GM18511 (cell line): ENCODE measurements around the gene CCNG2.

Experiments
- ATAC-seq: cut with Tn5 transposase; IDR thresholded peaks from one replicate; pipeline ENCODE4 v1.9.1; 2021; ENCODE audit warnings: mild to moderate bottlenecking, moderate library complexity; ENCODE audit not compliant: unreplicated experiment

The CCNG2 gene

DNA sequence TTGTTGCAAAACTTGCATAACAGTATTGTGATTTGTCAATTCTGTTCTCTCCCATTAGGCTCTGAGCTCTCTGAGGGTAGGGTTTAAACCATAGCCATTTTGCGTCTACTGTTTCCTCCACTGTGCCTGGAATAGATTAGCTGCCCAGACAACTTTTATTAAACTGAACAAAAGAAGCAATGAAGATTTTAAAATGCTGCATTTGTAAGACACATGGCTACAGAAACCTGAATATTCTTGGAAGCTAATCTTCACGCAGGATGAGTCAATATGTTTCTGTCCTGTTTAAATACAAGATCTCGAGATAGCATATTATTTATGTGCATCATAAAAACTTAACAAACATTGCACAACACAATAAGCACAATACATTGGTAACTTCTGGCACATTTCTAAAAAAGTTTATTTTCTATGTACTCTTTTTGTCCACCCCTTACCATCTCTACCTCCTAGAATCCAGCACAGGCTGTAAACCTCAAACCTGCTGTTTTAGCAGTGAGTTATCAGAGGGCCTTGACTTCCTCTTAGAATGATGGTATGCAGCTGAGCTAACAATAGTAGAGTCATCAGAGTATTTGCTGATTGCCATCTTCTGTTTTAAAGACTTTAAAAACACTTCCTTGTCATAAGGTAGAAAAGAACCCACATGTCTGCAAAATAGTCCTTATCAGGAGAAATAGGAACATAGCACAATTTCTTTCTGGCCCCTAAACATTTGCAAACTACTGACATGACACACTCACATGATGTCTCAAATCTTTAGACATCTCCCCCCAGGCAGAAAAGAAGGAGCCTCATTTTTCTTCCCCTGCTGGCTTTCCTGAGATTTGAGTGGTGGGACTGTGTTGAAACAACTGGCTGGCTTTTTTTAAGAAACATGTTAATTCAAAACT, 10.6 kb upstream of the CCNG2 start:
- no peak for ATAC-seq

DNA sequence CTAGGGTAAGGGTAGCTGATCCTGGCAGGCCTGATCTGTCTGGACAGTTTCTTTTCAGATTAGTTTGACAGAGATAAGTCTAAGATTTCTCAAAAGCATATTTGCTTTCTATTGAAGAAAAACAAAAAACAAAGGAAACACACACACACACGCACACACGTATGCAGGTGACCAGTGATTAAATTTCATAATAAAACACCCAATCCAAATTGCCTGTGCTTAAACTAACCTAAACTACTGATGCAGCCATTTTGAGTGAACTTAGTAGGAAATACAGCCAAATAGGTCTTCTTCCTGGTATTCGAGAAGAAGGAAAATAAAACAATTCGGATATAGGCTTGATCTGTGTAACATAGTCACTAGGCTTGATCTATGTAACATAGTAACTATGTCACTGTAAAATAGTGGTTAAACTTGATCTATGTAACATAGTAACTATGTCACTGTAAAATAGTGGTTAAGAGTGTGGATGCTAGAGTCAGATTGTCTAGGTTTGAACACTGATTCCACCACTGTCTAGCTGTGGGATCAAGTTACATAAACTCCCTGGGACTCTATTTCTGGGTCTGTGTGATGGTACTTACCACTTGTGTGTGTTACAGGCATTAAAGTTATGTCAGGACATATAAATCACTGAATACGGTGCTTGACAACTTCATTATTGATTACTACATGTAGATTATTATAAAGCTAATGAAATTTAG, 9.8 kb upstream of the CCNG2 start:
- no peak for ATAC-seq

DNA sequence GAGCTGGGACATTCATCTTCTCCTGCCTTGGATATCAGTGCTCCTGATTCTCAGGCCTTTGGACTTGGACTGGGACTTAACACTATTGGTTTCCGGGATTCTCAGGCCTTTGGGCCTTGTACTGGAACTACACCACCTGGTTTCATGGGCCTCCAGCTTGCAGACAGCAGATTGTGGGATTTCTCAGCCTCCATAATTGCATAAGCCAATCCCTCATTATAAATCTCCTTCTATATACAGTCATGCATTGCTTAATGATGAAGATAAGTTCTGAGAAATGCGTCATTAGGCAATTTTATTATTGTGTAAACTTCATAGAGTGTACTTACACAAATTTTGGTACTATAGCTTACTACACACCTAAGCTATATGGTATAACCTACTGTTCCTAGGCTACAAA, 8.9 kb upstream of the CCNG2 start:
- ATAC-seq: no peak

DNA sequence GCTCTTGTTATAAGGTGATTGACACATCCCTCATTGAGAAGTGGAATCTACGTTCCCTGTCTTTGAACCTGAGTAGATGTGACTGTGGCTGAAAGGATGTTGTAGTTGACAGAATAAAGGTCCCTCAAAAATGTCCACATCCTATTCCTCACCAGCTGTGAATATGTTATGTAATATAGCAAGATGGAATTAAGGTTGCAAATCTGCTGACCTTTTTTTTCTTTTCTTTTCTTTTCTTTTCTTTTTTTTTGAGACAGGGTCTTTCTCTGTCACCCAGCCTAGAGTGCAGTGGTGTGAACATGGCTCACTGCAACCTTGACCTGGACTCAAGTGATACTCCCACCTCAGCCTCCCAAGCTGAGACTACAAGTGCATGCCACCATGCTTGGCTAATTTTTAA, 7.2 kb upstream of the CCNG2 start:
- ATAC-seq: no peak

DNA sequence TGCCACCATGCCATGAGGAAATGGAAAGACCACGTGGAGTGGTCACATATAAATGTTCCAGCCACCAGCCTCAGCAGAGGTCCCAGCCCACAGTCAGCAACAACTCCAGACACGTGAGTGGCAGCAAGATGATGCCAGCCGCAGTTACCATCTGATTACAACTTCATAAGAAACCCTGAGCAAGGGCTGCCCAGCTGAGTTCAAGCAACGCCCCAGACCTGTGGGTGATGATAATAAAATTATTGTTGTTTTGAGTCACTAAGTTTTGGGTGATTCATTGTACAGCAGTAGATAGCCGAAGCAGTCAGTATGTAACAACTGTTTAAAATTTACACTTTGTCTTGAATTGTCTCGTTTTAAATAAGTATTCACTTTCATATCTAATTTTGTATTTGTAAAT, 5.8 kb upstream of the CCNG2 start:
- ATAC-seq: no peak

DNA sequence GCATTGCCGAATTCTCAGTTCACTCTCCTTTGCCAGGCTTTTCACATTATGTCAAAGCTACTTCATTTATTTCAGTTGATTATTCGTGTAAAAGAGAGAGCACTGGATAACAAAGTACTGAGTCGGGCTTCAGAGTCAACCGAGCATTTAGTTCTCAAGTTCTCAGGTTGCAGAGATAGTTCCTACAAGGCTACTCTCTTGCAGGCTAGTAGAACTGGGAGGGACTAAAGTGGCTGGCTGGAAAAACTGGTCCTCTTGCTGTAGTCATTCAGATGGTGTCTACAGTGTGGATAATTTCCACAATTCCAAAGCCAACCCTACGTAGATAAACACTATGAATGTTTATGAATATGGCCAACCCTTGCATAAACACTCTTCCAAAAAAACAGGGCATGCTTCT, 4.6 kb upstream of the CCNG2 start:
- no peak for ATAC-seq

DNA sequence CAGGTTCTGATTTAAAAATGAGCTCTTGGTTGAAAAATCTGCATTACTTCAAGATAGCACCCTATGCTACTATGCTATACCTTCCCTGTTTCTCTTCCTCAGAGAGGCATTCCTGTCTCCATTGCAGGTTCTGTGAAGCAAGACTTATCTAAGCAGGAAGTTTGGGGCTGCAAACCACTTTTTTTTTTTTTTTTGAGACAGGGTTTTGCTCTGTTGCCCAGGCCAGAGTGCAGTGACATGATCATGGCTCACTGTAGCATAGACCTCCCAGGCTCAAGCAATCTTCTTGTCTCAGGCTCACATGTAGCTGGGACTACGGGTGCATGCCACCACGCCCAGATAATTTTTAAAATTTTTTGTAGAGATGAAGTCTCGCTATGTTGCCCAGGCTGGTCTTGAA, 4.0 kb upstream of the CCNG2 start:
- ATAC-seq: no peak

DNA sequence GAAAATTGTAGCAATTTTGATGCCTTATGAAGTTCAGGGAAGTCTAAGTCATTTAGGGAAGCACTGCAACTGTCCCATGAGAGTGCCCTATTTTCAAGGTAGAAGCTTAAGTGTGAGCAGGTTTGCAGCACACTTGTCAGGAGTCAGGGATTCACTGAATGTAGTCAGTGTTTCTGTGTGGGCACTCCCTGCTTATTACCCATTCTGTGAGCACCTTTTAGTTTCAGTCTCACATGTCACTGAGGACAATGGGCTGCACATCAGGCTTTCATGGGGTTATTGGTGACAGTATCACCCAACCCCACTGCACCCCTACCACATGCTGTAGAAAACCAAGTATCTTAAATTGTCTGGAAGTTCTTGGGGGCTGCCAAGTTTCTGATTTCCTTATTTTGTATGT, 2.9 kb upstream of the CCNG2 start:
- ATAC-seq: no peak

DNA sequence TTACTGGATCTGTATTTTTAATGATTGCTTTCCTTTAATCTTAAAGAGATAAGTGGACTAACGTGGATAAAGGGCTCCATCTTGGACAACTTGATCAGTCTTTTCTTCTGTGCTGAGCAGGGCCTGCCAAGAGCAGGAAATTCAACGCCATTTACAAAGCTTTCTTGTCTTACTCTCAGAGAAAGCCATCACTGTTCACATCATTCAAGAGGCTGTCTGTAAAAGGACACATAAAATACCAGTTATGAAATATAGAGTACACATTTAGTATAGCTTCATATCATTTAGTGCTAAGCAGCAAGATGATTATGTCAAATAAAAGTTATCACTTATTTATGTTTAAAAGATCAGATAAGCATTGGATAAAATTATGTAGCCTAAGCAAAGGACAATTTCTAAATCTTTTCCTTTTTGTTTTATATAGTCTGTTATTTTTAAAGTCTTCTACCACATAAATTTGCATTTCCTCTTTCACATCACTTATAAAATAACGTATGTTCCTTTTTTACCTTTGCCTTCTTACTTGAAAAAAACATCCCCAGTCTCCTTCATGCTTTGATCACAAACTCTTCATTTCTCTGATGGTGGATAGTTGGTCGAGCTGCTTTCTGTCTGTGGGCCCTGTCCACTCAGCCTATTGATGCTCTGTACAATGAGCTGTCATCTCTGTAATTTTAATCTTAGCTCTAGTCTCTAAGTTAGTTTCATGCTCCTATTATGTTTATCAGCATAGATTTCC, 2.1 kb upstream of the CCNG2 start:
- no peak for ATAC-seq

DNA sequence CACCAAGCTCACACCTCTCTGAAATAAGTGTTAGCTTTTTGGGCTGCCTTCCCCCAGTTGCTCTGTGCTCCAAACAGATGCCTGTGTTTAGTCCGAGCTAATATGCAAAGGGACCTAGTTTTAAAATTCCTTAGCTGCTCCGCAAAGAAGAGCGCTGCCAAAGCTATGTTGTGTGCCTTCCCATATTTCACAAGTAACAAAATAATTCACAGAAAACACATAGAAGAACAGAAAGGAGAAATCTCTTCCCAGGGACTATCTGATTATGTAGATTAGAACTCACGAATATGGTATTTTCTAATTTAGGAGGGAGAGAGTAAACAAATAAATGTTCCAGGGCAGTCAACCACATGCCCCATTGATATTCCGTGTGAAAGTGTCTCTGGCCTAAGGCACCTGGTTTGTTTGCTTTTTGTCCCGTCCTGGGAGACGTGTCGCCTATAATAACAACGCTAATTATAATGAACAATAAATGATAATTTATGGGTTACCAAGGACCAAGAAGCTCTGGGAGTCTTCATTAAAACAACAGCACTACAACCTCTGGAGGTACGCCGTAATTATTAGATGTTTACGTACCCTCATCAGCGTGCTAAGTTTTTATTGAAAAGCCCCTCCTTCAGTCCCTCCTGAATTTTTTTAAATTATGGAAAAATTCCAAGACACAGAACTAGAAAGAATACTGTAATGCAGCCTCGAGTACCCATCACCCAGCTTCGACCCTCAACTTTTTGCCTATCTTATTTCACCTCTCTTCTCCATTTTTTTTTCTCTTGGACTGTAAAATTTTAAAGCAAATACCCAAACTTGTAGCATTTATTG, 1.2 kb upstream of the CCNG2 start:
- no peak for ATAC-seq

DNA sequence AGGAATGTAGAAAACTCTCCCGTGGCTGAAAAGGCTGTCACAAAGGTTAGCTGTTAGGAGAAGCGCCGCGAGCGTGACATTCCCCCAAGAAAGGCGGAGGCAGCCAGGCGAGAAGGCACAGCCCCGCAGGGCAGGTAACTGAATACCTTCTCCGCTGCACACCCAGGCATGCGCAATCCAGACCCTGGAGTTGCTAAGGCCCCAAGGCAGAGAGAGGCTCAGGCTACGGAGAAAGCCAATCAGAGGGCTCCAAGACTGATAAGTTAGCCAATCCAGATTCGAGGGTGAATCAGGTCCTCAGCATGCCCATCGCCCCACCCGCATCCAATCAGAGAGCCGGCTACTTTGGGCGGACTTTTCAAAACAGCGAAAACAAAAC, 485 bp upstream of the CCNG2 start:
- ATAC-seq: peak; percentile 83

DNA sequence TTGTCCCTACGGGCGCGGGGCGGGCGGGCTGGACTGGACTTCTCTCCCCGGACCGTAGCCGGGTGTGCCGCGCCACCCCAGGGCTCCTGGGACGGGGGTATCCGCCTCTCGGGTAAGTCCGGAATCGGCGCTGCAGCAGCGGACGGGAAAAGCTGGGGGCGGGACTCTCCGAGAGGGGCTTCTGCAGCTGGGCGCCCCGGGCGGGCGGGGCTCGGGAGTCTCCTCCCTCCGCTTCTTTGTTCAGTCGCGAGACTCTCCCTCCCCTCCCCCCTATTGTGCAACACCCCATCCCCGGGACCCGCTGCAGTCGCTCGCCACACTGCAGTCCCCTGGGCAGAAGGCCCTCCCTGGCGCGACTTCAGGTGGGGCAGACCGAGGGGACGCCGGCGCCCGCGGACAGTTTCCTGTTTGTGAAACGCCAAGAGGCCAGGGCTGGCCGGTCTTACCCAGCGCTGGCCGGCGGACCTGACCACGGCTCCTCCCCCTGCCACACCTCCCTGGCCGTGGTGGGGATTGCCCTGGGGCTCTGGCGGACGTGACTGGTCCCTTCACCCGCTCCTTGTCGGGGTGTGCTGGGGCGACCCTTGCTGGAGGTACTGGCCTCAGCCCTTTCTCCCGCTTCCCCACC, 966 bp downstream of the CCNG2 start:
- ATAC-seq: peak; percentile 63

DNA sequence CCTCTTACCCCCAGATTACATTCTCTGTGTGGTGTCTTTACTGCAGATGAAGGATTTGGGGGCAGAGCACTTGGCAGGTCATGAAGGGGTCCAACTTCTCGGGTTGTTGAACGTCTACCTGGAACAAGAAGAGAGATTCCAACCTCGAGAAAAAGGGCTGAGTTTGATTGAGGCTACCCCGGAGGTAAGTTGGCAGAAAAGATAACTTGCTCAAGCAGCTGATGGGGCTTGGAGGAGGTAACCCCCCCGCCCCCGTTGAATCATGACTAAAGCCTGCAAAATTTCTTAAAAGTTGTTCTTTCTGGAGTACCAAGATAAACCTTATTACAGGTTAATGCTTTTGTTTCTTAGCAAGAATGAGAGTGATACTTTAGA, 1.5 kb downstream of the CCNG2 start:
- no peak for ATAC-seq

DNA sequence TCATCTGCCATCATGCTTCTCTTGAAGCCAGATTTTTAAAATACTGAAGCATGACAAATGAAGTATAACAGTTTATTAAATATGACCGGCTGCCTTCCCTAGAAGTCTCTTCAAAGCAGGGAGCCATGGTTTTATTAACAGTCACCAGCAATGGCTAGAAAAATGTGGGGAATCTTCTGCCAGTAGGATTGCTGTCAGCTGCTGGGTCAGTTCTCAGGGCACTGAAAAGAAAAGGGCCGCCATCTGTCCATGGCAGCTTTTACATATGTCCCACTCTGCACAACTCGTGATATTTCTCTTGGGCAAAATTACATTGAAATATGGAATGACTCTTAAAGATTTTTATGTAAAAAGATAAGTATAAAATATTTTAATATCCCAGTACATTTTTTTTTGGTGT, 2.8 kb downstream of the CCNG2 start:
- no peak for ATAC-seq

DNA sequence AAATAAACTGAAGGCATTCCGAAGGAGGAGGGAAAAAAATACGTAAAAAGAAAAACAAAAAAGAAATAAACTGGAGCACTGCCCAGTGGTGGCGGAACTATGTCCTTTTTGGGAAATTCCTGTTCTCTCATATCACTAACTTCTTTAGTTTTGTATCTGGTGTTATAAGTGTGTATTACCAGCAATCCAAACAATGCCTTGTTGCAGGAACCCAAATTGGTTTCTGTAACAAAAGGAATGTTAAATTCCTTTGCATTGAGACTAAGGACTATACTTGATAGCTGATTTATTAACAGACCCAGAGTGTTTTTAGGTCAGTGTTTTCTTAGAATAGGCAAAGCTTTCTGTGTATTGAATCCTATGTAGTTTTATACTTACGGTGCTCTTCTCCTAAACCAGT, 6.6 kb downstream of the CCNG2 start:
- no peak for ATAC-seq

DNA sequence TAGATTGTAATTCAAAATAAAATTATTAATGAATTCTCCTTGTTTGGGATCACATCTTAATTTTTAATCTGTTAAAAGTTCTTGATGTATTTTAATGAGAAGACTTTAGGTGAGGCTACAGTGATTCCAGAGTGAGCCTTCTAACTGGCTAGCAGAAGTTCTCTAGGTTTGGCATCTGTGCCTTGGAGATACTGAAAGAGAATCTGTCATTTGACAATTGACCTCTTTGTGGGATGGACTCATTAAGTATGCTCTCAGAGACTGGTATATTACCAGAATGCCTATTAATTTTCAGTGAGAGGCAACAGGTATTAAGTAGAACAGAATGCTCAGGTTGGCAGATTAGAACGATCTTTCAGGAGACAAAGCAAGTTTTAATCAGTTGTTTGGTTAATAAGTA, 10.2 kb downstream of the CCNG2 start:
- no peak for ATAC-seq

DNA sequence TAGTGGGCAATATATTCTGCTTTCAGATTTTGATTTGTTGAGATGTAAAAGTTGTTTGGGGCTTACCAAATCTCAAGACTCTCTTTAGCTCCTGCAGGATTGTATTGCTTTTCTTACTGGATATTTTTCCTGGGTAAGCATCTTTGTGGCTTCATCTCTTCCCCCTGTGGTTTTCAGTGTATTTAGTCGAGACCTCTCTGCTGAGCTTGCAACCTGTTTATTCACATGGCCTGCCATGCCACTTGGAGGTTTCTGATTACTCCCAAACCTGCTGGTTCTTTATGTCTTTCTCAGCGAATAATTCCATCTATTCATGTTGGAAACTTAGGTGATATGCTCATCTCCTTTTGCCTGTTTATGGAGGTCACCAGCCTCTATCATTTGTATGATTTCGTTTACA, 10.9 kb downstream of the CCNG2 start:
- no peak for ATAC-seq

DNA sequence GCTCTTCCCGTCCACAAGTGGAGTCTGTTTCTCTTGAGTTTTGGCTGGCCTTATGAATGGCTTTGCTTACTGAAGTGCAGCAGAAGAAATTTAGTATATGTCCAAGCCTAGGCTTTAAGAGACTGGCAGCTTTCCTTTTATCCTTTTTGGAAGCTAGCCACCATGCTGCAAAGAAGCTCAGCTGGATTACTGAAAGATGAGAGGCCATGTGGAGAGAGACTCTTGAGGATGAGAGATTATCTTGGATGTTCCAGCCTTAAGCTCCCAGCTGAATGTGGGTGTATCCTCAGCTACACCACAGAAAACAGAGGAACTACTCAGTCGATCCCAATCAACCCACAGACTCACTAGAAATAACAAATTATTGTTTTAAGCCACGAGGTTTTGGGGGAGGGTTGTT, 12.5 kb downstream of the CCNG2 start:
- ATAC-seq: no peak

DNA sequence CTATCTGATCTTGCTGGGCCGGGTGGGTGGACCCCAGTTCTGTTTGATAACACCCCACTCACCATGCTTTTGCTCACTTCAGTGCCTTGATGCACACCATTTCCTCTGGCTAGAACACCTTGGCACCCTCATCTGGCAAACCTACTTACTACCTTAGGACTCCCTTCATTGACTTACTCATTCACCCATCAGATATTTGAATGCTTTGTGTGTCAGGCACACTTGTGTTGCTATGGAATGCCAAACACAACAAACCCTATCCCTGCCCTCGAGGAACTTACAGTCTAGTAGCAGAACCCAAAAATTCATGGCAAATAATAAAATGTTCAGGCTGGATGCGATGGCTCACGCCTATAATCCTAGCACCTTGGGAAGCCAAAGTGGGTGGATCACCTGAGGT, 13.9 kb downstream of the CCNG2 start:
- ATAC-seq: no peak

DNA sequence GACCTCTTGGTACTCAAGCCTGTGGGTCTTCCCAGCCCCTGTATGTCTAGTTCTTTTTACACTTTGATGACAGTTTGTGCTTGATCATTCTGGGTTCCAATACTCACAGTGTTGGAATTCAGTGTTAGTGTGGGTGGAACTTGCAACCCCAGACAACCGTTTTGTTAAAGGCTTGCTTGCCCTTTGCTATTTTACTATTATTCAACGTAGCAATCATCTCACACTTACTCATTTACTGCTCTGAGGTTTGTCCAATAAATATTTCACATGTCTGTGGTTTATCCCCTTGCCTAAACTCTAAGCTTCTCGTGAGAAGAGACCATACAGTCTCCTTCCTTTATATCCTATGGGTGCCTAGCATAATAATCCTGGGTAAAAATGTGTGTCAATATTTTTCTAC, 15.3 kb downstream of the CCNG2 start:
- no peak for ATAC-seq

DNA sequence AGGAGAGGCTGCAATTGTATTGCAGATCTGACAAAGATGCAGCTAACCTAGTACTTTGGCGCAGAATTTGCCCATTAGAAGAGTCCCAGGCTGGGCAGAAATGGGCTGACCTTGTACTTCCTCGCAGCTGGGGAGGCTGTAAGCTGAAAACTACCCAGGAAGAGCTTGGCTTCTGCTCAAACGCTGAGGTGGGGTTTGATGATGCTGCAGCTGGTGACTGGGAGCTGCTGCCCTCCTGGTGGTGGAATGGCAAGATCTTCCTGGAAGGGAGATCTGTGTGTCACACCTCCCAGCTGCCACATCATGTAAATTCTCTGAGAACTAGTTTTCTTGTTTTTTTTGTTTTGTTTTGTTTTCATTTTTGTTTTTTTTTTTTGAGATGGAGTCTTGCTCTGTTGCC, 17.4 kb downstream of the CCNG2 start:
- ATAC-seq: no peak
